RKO (cell line): ENCODE data around the gene SLC38A7.

Experiments
- DNase-seq: peaks from one replicate; pipeline ENCODE4 v3.0.0-alpha.2; 2016; ENCODE audit warnings: low spot score

SLC38A7 gene, protein sequence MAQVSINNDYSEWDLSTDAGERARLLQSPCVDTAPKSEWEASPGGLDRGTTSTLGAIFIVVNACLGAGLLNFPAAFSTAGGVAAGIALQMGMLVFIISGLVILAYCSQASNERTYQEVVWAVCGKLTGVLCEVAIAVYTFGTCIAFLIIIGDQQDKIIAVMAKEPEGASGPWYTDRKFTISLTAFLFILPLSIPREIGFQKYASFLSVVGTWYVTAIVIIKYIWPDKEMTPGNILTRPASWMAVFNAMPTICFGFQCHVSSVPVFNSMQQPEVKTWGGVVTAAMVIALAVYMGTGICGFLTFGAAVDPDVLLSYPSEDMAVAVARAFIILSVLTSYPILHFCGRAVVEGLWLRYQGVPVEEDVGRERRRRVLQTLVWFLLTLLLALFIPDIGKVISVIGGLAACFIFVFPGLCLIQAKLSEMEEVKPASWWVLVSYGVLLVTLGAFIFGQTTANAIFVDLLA

DNA sequence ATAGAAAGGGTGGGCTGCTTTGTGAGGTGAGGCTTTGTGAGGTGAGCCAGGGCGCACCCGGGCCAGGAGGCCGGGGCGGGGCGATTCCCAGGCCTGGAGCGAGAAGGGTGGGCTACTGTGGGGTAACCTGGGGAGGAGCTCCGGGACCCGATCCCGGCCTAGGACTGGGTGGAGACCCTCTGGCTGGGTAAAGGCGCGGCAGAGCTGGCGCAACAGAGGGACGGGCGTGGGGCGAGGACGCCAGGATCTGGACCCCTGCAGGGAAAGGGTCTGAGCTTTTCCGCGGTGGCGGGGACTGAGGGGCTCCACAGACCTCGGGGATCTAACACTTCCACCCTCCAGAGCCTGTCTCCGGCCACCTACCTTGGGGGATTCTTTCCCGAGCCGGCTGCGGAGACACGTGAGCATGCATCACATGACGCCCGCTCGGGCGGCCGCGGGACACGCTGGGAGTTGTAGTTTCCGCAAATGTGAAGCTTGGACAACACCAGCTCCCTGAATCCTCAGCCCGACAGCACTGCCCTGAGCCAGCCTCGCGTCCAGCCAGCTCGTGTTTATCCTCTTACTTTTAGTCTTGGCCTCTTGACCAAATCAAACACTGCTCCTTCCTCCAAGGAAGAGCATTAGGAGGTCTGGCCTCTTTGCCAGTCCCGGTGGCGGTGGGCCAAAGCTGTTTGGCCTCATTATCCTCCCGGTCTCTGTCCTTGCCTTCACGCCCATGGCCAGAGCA lies at the start of gene SLC38A7:
TSS of gene SLC38A7 (minus strand) at position 417 of the 730 bp plus-strand sequence. CDS start 4,644 bp downstream, outside the sequence.
- DNase-seq: peak; percentile 84

DNA sequence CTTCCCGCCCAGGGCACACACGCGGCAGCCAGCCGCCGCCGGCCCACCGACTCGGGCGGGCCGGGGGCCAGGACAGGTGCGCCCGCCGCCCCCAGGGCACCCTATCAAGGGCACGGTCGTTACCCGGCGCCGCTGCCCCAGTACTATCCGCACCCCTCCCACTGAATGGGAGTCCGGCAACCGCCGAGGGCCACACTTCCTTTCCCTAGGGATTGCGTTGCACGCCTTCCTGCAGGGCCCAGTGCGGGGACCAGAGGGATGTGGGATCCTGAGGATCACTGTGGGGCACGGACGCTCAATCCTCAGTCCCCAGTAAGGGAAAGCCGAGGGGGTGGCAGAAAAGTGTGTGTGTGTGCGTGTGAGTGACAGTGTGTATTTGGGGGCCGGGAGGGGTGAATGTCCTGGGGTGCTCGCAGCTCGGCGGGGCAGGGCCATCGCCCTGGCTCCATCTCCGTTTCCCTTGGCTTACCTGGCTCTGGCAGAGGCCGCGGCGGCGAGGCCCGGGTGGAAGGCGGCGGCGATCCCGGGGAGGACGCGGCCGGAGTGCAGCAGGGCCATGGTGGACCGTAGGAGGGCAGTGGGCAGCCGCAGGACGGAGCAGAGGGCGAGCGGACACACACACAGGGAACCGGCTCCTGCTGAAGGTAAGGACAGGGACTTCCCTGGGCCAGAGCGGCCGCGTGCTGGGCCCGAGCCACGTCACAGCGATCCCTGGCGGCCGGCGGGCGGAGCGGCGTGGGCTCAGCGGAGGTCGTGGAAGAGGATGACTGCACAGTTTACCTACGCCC lies 49.3 kb upstream of the SLC38A7 start, which contains the start of gene GOT2:
TSS of gene GOT2 (minus strand) at position 646 of the 788 bp plus-strand sequence. CDS start at position 558, 88 bp downstream.
- DNase-seq: peak; percentile 91

DNA sequence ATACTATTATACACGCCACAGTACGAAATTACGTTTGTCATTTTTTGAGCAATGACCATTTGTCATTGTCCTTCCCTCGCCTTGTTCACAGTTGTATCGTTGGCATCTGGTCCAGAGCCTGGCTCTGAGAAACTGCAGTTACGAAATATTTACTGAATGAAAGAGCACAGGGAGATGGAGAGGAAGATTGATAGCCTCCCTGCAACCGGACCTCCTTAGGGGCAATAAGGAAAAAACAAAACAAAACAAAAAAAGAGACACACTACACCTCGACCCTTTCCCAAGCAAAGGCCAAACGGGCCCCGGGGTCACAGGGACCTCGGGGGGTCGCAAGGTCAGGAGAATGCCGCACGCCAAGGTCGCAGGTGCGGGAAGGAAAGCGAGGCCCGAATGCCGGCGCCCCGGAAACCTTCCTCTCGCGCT lies 48.7 kb upstream of the SLC38A7 start:
- DNase-seq: peak; percentile 31

DNA sequence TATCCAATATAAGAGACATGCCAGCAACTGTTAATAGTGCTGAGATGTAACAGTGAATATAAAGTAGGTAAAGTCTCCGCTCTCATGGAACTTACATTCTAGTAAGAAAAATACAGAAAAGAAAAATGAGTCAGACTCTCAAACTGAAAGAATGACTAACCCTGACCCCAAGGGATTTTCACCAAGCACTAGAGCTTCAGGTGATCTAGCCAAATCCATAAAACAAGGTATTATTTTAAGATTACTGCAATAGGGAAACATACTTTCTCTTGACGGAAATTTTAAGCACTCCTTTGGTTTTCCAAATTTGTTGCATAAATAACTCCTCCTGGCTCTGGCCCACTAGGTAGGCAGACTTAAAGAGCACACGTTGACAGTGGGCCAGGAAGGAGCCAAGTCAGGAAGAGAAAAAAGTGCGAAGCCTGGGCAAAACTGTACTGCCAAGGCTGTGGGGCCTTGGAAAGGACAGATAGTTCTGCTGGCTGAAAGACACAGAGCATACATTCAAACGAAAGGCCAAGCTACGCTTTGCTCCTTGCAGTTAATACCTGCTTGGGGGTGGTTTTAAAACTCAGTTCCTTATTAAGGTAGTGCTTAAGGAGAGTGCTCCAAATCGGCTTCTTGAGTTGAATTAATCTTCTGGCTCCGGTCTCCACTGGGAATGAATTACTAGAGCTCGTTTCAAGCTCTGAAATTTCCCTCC lies 48.1 kb upstream of the SLC38A7 start:
- peak; percentile 73 for DNase-seq

DNA sequence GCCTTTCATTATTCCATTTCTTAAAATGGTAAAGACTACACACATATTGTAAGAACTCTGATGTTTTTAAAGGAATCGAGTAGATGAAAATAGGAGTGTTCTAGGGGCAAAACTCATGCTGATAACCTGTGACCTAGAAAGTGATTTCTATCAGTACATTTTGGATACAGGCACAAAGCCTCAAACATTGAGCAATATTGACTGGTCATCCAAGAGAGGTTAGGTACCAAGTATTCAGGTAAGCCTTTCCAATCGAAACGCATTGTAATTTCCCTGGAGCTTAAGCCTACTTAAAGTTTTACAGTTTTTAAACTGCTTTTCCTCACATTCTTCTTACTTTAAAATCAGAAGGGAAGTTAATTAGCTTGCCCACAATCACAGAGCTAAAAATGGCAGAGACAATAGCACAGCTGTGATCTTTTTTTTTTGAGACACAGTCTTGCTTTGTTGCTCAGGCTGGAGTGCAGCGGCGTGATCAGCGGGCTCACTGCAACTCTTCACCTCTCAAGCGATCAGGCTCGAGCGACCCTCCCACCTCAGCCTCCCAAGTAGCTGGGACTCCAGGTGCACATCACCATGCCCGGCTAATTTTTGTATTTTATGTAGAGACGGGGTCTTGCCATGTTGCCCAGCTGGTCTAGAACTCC lies 46.3 kb upstream of the SLC38A7 start:
- no peak for DNase-seq

DNA sequence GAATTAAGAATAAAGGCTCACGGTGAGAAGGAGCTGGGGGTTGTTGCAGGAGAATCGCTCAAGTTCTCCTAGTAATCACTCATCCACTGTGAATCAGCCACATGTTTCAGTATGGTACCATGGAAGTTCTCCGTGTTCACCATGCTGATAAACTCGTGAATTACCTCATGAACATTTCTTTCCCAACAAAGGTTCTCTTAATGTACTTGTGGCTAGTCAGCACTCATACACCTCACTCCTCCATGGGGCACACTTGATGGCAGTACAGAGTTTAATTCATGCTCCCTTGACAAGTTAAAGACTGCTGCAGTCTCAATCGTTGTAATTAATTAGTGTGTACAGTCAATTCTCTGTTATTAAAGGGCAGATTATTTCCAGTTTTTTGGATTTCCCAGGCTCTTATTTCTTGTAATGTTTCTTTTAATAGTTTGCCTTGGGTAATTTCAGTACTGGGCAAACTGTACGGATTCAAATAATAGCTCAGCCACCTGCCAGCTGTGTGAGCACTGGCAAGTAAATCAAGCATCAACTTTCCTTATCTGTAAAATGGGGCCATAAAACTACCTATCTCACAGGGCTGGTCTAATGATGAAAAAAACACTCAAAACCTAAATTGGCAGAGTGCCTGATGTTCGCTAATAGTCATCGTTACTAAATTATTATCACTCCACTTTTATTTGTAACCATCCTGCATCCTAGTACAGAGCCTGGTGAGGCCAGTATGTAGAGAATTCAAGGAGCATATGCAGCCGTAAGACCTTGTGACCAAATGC lies 43.4 kb upstream of the SLC38A7 start:
- no peak for DNase-seq

DNA sequence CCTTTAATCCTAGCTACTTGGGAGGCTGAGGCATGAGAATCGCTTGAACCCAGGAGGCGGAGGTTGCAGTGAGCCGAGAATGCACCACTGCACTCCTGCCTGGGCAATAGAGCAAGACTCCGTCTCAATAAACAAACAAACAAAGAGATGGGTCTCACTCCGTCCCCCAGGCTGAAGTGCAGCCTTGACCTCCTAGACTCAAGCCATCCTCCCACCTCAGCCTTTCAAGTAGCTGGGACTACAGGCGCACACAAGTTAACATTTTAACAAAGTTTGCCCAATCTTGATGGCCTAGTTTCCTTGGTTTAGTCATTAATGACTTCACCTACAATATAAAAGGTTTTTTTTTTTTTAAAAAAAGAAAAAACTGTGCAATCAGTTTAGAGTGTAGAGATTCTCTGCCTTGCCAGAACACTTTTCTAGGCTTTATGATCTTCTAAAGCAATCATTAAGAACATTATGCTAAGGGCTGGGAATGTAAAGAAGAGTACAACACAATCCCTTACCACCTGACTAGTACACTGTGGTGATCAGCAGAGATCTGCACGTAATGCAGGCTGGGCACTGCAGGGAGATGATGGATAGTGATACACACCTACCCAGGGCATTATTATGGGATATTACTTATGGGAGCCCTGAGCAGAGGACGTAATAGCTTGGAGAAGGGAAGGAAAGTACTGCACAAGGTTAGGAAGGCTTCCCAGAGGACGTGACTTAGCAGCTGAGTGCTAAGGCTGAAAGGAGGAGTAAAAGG lies 42.6 kb upstream of the SLC38A7 start:
- no peak for DNase-seq

DNA sequence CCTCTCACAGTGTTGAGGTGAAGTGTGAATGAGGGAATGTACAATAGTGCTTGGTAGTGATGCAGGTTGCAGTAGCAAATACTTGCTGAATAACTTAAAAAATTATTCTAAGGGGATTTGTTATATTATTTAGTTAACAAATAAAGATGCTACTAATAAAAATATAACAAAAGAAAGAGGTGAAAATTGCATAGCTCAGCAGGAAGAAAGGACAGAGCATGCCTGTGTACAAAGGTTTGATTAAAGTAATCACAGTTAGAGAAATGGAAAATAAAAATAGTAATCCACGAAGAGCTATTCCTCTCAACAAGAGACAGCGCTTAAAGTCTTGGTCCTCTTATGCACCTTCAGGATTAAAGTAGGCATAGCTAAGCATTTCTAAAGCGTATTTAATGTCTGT lies 38.5 kb upstream of the SLC38A7 start:
- DNase-seq: no peak

DNA sequence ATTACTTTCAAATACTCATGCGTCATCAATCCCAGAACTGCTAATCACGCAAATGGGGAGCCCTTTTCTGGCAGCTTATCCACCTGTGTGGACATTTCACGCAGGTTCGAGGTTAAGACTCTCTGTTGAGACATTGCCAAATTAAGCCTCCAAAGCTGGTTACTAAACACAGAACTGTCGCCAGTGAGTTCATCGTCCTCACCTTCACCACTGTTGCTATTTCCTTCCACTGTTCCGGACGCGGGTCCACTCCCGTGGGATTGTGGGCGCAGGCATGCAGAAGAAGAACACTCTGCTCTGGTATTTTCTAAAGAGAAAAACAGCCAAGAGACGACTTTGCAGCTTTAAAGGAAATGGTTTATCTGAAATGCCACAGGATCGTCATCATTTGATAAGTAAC lies 33.4 kb upstream of the SLC38A7 start:
- no peak for DNase-seq

DNA sequence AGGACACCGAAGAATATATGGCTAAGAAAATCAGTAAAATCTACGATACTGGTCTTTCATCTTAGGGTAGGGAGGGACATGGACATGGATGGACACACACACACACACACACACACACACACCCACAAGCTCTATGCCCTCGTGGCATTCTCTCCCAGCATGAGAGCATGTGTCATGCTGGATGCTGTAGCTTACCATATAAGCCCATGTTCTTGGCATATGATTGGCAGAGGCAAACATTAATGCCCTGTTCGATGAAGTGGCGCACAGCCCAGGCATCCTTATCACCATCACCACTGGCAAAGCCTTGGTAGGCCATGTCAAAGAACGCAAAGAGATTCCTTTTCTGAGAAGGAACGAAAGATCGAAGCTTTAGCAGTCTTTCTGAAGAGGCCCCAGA lies 31.9 kb upstream of the SLC38A7 start:
- DNase-seq: no peak

DNA sequence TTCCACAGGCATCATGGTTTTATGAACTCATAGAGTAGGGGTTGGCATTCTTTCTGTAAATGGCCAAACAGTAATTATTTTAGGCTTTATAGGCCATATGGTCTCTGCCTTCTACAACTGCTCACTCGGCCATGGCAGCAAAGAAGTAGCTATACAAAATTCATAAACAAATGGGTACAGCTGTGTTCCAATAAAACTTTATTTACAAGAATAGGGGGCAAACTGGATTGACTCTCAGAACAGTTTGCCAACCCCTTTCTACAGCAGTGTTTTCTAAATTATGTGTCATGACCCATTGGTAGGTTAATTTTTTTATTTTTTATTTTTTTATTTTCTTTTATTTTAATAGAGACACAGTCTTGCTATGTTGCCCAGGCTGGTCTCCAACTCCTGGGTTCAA lies 29.2 kb upstream of the SLC38A7 start:
- no peak for DNase-seq

DNA sequence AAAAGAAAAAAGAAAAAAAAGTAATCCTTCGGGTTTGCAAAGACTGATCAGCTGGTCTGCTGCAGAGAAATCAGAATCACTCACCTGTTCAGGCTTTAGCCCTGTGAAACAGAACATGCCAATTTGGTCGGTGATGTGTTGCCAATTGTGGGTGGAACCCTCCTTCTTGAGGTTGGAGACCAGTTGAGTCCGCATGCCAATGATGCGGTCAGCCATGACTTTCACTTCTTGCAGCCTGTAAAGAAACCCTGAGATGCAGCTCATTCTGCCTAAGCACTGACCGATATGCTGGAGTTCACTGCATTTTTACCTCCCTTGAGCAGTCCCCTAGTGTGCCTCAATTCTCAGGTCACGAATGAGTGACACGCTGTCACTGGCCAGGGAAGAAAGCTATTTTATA lies 24.8 kb upstream of the SLC38A7 start:
- DNase-seq: no peak

DNA sequence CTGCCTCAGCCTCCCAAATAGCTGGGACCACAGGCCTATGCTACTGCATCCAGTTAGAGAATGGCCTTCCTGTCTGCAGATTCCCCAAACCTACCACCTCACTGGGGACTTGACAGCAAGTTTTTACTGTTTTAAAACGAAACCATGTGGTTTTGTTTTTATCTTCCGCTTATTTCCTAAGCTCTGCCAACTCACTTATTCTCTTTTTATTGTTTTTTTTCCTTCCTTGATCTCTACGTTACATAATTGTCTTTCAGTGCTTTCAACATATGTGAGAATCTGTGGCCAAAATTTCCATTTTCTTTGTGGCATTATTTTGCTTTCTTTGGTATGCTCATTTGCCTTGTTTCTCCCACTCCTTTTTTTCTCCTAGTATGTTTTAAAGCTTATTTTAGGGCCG lies 14.6 kb upstream of the SLC38A7 start:
- DNase-seq: no peak

DNA sequence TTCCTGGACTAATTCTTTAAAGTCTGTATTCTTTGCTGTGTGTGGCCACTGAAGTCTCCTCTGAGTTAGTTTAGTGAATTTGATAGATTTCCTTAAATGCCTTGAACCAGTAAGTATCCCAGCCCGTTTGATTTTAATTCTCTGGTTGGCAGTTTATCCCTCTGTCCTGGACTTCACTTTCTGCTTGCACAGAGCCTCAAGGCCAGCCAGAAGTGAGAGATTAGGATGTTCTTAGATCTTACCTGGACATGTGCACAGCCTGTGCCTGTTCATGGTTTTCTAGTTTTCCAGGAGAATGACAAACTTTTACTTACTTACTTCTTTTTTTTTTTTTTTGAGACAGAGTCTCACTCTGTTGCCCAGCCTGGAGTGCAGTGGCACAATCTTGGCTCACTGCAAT lies 10.8 kb upstream of the SLC38A7 start:
- no peak for DNase-seq

DNA sequence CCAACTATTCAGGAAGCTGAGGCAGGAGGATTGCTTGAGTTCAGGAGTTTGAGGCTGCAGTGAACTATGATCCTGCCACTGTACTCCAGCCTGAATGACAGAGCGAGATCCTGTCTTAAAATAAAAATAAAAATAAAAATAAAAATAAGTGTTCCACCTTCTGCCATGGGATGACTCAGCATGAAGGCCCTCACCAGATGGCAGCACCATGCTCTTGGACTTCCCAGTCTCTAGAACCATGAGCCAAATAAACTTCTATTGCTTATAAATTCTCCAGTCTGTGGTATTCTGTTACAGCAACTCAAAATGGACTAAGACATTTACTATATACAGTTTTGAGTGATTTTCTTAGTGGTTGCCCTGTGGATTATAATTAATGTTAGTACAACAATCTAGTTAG lies 7.9 kb upstream of the SLC38A7 start:
- DNase-seq: no peak

DNA sequence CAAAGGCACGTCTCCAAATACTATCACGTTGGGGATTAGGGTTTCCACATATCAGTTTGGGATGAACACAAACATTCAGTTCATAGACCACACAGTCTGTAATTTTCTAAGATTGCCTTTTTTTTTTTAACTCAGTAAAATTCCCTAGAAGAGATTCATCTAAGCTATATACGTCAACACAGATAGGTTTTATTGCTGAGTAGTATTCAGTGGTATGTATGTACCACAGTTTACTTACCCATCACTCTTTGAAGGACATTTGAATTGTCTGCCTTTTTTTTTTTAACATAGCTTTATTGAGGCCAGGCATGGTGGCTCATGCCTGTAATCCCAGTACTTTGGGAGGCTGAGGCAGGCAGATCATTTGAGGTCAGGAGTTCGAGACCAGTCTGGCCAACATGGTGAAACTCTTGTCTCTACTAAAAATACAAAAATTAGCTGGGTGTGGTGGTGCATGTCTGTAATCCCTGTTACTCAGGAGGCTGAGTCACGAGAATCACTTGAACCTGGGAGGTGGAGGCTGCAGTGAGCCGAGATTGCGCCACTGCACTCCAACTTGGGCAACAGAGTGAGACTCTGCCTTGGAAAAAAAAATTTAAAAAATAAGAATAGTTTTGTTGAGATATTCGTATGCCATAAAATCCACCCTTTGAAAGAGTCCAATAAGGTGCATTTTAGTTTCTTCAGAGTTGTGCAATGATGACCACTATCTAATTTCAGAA lies 2.6 kb upstream of the SLC38A7 start:
- DNase-seq: peak; percentile 29

DNA sequence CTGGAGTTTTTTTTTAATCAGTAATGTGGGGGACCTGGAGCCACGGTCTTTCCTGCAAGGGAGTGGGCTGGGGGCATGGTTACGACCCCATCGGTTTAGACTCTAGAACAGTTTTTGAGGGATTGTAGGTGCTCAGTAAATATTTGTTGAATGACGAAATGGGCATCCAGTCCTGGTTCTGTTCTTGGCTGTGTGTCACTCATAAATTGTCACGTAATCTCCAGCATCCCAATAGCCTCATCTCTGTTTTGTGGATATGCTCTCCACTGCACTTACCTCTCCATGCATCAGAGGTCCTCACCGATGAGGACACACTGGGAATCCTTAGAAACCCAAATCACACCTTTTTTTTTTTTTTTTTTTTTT lies 497 bp upstream of the SLC38A7 start:
- no peak for DNase-seq

DNA sequence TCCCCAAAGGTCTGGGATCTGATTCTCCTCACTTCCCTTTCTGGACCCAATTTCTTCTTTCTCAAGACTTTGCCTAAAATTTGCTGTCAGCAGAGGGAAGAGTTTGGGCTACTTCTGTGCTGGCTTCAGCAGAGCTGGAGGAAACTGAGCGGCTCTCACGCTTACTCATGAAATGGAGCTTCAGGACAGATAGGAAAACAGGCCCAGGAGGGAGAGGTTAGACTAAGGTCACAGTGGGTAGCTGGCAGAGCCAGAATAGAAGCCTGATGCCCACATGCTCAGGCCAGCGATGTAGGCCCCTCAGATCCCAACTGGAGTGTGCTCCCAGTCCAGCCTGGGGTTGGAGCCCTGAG lies 593 bp downstream of the SLC38A7 start:
- DNase-seq: peak; percentile 48

DNA sequence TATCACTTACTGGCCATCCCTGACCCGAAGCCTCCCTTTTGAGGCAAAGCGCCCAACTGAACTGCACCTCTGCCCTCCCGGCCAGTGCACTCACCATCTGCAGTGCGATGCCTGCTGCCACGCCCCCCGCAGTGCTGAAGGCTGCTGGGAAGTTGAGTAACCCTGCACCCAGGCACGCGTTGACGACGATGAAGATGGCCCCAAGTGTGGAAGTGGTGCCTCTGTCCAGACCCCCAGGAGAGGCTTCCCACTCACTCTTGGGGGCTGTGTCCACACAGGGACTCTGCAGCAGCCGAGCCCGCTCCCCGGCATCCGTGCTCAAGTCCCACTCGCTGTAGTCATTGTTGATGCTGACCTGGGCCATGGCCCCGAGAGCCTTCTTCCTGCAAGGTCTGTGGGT lies 4.8 kb downstream of the SLC38A7 start:
- no peak for DNase-seq
